GM20000 (cell line): ENCODE data around the gene LDOC1.
"Not testable (repeated sequence)": the region's sequence is repeated elsewhere in the genome, so short reads cannot be mapped to it uniquely, and the experiment has no call there.

Experiments
- DNase-seq: peaks from one replicate; pipeline ENCODE4 v3.0.0; 2012; ENCODE audit warnings: low spot score
- TF ChIP-seq, protein P1 (sequence below): IDR thresholded peaks from 2 replicates; pipeline ENCODE4 v1.5.1; 2012; ENCODE audit warnings: mild to moderate bottlenecking, control low read depth; ENCODE audit errors: extremely low read depth, missing control alignments

Gene LDOC1

DNA sequence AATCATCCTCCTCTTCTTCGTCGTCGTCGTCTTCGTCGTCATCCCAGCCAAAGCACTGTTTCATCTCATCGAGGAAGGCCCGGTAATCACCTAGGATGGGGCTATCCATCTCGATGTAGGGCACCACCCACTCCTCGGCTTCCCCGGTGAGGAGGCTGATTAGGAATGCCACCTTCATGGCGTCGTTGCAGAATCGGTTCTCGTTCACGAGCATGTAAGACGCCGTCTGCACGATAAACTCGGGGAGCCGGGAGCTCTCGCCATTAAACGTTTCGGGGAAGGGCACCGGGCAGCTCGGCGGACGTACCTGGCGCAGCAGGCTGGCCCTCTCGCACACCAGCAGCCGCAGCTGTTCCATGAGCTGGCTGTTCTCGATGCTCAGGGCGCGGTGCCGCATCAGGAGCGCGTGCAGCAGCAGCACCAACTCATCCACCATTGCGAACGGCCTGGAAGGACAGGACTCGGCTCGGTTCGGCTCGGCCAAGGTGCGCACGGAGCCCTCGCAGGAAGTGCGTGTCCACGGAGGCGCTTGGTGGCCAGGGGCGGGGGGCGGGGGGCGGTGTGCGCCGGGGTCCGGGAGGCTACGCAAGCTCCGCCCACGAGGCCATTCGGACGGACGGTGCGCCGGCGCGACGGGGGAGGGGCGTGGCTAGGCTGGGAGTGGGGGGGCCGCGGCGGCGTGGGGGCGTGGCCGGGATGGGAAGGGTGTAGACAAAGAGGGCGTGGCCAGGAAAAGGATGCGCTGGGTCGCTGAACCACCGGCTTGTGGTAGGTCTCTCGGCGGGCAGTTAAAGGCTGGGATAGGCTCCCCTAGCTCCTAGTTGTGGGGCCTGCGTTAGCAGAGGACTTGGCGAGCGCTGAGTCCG lies at the start of gene LDOC1:
Gene LDOC1, minus strand, starts transcription at position 544 of the 866 bp plus-strand sequence. Its CDS starts 108 bp downstream, at position 436.
- DNase-seq: peak; percentile 14
- TF ChIP-seq, protein P1, sequence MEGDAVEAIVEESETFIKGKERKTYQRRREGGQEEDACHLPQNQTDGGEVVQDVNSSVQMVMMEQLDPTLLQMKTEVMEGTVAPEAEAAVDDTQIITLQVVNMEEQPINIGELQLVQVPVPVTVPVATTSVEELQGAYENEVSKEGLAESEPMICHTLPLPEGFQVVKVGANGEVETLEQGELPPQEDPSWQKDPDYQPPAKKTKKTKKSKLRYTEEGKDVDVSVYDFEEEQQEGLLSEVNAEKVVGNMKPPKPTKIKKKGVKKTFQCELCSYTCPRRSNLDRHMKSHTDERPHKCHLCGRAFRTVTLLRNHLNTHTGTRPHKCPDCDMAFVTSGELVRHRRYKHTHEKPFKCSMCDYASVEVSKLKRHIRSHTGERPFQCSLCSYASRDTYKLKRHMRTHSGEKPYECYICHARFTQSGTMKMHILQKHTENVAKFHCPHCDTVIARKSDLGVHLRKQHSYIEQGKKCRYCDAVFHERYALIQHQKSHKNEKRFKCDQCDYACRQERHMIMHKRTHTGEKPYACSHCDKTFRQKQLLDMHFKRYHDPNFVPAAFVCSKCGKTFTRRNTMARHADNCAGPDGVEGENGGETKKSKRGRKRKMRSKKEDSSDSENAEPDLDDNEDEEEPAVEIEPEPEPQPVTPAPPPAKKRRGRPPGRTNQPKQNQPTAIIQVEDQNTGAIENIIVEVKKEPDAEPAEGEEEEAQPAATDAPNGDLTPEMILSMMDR: no peak

DNA sequence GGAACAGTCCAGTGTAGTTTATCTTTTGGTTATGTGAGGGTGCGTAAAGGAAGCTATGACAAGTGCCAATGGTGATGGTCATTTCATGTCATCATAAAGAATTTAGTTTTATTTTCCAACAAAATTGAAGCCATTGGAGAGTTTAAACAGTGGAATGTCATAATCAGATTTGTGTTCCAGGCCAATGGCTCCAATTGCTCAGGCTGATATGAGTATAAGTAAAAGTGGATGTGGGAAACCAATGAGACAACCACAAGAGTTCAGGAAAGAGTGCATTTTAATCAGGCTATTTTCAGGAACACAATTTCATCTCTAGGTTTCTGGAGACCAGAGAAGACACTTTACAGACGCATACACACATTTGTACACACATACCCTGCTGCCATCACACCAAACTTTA lies 44.7 kb upstream of the LDOC1 start:
- DNase-seq: no peak
- TF ChIP-seq, protein P1: no peak

DNA sequence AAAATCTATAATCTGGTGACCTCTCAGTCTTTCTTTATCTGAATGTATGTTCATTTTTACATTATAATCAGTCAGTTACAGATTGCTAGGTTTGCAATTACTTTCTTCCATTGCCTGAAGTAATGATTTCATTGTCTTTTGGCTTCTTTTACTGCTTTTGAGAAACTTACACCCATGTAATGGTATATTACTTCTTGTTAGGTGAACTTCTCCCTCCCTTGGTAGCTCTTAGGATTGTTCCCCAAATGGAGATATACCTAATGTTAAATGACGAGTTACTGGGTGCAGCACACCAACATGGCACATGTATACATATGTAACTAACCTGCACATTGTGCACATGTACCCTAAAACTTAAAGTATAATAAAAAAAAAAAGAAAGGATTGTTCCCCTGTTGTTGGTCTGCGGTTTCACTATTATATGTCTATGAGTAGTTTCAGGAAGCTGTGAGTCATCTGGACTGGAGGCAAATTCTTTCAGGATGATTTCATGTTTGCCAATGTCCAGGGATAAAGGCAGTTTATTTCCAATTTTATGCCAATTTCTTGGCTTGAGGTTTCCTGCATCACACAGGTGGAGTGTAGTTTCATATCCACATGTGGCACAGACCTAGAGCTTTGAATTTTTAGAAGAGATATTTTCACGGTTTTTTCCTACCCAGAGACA lies 43.5 kb upstream of the LDOC1 start:
- no peak for DNase-seq
- TF ChIP-seq, protein P1: no peak

GRCh38 chrX:141214196-141214595 lies 37.3 kb upstream of the LDOC1 start:
- no peak for DNase-seq
- TF ChIP-seq, protein P1: no peak

- TF ChIP-seq, protein P1: no peak
- no peak for DNase-seq
Observed at GRCh38 chrX:141201962-141202361, 25.0 kb upstream of the LDOC1 start.

- DNase-seq: not testable (repeated sequence)
Observed at GRCh38 chrX:141188573-141188972, 11.6 kb upstream of the LDOC1 start.

DNA sequence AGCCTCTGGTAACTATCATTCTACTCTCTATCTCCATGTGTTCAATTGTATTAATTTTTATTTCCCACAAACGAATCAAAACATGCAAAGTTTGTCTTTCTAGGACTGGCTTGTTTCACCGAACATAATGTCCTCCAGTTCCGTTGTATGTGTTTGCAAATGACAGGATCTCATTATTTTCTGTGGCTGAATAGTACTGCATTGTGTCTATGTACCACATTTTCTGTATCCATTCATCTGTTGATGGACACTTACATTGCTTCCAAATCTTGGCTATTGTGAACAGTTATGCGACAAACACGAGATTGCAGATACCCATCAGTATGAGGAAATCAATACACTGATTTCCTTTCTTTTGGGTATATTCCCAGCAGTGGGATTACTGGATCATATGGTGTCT lies 8.4 kb upstream of the LDOC1 start:
- DNase-seq: no peak
- TF ChIP-seq, protein P1: no peak

DNA sequence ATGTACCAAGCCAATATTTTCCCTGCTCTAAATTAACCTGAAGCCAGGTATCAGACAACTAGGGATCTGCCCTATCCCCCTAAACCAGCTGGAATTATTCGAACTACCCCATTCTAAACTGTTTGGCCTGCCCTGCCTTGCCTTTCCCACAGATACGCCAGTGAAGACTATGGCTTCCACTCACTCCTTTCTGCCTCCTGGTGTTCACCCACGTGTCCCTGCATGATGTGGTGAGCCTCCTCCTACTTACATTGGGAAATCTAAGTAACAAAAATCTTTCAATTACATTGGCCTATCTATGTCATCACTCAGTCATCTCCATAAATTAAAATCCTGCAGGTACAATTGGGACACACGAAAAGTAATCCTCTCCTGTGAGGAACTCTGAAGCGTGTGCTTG lies 6.1 kb upstream of the LDOC1 start:
- TF ChIP-seq, protein P1: no peak
- no peak for DNase-seq
